GM12875 (cell line): ENCODE data around the gene SP8.
"Not testable (repeated sequence)": the region's sequence is repeated elsewhere in the genome, so short reads cannot be mapped to it uniquely, and the experiment has no call there.

Experiments
- H3K4me3 ChIP-seq: one replicate; pipeline ENCODE4 v1.5.1; 2011; ENCODE audit warnings: low read depth, low read length, control low read depth
- CTCF ChIP-seq: IDR thresholded peaks from 2 replicates; pipeline ENCODE4 v1.5.1; 2011; ENCODE audit warnings: low read depth, mild to moderate bottlenecking, control low read depth, inconsistent platforms, low read length, moderate library complexity, borderline replicate concordance; ENCODE audit not compliant: insufficient read depth

Gene SP8

GRCh38 chr7:20827172-20827571, 40.5 kb upstream of the SP8 start:
- no peak for TF ChIP-seq CTCF
- no peak overlapping the region for H3K4me3 ChIP-seq

DNA sequence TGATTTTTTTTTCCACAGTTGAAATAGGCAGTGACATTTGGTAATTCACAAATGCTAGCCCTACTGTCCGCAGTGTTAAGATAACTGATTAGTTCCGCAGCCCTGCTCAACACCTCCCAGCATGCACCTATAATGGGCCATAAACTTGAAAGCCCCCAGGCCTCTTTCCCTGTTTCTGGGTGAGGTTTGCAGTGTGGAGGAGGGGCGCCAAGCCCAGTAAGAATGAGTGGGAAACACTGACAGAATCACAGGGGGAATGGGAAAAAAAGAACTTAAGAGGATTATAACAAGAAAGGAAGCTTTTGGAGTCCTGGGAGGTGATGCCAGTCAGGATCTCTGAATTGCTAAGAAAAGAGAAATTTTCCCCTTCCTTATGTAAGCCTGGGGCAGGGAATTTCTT, 39.6 kb upstream of the SP8 start:
- no peak for TF ChIP-seq CTCF
- H3K4me3 ChIP-seq, result no peak overlapping the region

- no peak for TF ChIP-seq CTCF
- no peak overlapping the region for H3K4me3 ChIP-seq
Observed at GRCh38 chr7:20825555-20825954, 38.9 kb upstream of the SP8 start.

DNA sequence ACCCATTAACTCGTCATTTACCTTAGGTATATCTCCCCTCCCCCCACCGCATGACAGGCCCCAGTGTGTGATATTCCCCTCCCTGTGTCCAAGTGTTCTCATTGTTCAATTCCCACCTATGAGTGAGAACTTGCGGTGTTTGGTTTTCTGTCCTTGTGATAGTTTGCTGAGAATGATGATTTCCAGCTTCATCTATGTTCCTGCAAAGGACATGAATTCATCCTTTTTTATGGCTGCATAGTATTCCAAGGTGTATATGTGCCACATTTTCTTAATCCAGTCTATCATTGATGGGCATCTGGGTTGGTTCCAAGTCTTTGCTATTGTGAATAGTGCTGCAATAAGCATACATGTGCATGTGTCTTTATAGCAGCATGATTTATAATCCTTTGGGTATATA, 34.7 kb upstream of the SP8 start:
- H3K4me3 ChIP-seq, result not testable (repeated sequence)

GRCh38 chr7:20816372-20816959, 29.8 kb upstream of the SP8 start:
- TF ChIP-seq CTCF, result no peak
- no peak overlapping the region for H3K4me3 ChIP-seq

GRCh38 chr7:20804345-20804744, 17.7 kb upstream of the SP8 start:
- TF ChIP-seq CTCF, result no peak
- H3K4me3 ChIP-seq, result no peak overlapping the region

GRCh38 chr7:20799566-20800366, 13.1 kb upstream of the SP8 start:
- no peak overlapping the region for H3K4me3 ChIP-seq
- TF ChIP-seq CTCF, result no peak
